ENCODE measurements around the gene MC5R. TPM values are rescaled to one million over a fixed set of nuclear protein-coding genes. Genes with fewer than 3 reads are reported as not detected.
A peak's percentile ranks its signal among the peaks of the same experiment; 100 is the strongest.

The MC5R gene
- not detected for total RNA-seq

DNA sequence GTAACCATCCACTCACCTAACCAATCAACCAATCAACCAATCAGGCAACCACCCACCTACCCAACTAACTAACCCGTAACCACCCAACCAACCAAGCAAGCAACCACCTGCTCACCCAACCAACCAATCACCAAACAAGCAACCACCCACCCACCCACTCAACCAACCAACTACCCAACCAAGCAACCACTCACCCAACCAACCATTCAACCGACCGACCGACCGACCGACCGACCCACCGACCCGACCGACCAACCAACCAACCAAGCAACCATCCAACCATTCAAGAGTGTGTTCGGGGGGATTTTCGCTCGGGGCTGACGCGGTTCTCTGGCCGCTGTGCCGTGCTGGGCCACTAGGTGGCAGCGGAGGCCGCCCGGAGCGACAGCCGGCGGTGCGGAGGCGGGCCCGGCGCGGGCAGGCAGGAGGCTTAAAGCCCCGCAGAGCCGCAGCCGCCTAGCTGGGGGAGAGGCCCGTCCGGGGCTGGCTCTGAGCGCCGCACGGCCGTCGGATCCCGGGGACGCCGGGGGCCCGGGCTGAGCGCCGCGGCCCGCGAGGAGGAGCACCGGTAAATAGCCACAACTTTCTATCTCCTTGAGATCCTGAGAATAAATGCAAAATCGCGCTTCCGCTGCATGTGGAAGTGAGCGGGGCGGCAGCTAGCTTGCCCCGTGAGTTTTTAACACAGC, at the start of gene MC5R:
TSS of gene MC5R (plus strand) at position 443 of the 689 bp plus-strand sequence. CDS start 1,617 bp downstream, outside the sequence.
- DNase-seq (ENCODE audit: low spot score) = peak; percentile 37

DNA sequence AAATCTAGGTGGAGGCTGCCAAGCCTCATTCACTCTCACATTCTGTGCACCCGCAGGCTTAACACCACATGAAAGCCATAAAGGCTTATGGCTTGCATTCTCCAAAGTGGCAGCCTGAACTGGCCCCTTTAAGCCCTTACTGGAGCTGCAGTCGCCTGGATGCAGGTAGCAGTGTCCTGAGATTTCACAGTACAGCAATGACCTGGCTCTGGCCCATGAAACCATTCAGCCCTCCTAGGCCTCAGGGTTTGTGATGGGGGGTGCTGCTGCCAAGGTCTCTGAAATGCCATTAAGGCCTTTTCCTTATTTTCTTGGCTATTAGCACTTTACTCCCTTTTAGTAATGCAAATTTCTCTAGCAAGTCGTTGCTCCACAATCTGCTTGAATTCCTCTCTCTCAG, 48.9 kb upstream of the MC5R start:
- DNase-seq (ENCODE audit: low spot score) = no peak

DNA sequence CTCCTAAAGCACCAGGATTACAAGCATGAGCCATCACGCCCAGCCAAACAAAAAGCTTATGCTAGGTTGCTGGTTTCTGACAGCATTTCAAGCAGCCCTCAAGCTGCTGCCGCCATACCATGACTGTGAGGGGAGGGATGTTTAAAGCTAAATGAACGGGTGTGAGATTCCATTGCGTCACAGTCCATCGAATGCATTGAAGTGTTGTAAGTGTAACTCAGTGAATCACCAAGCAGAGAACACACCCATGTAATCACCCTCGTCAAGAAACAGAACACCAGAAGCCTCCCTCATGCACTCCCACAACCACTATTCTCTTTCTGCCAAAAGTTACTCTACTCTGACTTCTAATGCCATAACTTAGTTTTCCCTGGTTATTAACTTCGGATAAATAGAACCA, 32.8 kb upstream of the MC5R start:
- no peak for DNase-seq (ENCODE audit: low spot score)

DNA sequence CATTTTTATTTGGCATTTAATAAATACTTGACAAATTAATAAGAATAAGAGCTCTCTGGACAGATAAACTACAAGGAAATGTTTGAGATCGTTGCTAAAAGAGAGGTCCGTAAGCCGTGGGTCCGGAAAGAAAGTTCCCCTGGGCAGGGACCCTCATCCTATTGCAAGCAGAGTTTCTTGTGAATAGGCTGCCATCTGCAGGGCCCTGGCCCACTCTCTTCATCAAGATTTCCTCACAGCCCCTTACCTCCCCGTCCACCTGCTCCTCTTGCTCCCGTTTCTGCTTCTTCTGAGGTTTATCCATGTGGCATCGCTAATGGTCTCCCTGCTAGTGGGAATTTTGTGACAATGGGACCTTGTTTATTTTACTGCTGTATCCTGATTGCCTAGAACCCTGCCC, 30.1 kb upstream of the MC5R start:
- no peak for DNase-seq (ENCODE audit: low spot score)

DNA sequence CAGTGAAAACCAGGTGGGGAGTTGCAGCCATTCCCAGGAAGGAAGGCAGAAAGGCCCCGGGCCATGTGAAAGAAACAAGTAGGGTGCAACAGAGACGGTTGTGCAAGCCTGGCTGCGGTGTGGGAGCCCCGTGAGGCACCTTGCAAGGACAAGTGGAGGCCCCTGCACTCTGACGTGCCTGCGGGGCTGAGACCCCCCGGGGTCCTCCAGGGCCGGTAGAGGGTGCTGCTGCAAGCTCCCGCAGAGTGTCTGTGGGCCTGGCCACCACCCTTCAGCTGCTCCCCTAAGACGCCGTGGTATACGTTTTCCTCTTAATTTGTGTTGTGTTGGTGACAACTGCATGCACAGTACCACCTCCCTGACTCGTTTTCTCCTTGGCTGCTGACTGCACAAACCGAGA, 27.4 kb upstream of the MC5R start:
- DNase-seq (ENCODE audit: low spot score) = no peak

DNA sequence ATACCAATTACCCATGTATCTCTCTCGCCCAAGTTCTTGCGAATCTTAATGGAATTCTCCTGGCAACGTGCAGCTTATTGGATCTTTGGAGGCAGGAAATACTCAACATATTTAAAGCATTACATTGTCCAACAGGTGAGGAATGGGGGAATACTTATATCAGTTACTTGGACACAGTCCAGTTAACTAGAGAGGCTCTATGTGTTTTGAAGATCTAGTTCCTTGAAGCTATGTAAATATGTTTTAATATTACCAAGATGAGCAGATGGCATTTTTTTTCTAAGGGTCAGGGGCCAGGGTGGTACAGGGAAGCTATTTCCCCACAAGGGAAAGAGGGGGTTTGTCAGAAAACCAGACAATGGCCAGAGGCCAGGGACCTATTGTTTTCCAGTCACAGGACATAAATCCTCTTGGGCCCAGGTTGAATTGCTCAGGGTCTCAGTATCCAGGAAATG, 26.8 kb upstream of the MC5R start:
- no peak for DNase-seq (ENCODE audit: low spot score)

DNA sequence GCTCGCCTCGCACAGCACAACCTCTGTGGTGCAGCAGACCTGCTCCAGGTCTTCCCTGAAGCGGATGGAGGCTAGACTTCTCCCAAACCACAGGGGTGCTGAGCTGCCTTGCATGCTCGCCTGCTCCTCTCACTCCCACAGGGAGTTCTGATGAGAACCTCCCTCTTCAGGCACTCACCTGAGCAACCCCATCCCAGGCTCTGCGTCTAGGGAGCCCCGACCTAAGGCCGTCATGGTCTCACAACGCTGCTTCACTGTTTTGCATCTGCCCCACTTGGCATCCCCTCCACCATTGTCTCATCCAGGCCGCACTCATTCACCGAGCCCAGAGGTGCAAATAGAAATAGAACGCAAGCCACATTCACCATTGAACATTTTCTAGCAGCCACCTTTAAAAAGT, 24.6 kb upstream of the MC5R start:
- no peak for DNase-seq (ENCODE audit: low spot score)

DNA sequence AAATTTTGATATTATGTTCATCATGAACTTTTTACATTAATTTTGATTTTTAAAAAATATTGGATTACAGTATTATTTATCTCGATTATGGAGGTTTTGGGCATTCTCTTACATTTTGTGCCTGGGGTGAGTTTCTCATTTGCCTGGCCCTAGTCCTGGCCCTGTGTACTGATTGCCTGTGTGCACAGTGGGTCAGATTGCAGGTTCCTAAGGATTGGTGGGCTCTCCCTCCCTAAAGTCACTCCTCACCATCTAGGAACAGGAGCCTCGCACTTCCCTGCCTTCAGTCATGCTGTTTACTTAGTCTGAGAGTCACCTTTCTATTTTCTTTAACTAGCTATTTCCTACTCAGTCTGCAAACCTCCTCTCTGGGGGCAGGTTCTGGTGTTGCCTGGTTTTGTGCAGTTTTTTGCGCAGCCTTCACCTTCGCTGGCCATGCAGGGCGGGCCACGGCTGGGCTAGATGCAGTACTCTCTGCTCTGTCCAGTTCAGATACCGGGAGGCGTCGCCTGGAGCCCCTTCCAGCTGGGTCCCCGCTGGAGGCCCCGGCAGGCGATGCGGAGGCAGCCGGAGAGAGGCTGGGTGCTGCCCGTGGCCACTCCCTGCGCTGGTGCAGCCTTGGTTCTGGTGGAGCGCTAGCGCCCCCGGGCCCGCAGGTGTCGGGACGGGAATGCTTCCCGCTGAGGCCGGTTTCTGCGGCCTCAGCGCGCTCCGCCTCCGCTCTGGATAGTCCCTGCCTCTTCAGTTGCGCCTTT, 23.3 kb upstream of the MC5R start:
- peak; percentile 78 for DNase-seq (ENCODE audit: low spot score)

DNA sequence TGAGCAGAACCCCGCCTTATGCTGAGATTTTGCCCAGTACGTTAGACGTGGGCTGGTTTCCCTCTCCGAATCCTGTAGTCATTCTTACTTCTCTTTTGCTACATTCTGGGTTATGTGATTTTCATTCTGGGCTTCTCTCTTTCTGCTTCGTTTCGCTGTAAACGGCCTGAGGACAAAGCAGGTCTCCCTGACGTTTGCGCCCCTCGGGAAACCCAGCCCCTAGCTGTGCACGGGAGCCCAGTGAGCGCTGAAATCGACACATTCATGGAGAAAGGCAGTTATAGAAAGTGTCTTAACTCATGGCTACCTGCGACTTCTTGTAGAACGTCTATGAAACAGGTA, 22.7 kb upstream of the MC5R start:
- DNase-seq (ENCODE audit: low spot score) = no peak

DNA sequence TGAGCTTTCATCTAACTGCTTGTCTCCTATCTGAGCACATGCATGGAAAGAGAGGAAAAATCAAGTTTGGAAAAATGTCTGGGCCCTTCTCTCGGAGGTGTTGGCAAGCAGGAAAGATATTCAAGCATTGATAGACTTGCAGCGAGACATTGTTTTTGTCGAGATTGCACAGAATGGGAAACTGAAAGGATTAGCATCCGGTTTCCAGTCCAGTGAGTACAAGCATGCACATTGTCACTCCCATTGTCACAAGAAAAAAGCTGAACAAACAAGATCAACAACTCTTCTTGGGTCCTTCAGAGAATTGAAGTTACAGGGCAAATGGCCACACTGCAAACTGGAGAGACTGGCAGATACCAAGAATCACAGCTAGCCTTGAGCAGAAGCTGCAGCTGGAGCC, 19.6 kb upstream of the MC5R start:
- no peak for DNase-seq (ENCODE audit: low spot score)

DNA sequence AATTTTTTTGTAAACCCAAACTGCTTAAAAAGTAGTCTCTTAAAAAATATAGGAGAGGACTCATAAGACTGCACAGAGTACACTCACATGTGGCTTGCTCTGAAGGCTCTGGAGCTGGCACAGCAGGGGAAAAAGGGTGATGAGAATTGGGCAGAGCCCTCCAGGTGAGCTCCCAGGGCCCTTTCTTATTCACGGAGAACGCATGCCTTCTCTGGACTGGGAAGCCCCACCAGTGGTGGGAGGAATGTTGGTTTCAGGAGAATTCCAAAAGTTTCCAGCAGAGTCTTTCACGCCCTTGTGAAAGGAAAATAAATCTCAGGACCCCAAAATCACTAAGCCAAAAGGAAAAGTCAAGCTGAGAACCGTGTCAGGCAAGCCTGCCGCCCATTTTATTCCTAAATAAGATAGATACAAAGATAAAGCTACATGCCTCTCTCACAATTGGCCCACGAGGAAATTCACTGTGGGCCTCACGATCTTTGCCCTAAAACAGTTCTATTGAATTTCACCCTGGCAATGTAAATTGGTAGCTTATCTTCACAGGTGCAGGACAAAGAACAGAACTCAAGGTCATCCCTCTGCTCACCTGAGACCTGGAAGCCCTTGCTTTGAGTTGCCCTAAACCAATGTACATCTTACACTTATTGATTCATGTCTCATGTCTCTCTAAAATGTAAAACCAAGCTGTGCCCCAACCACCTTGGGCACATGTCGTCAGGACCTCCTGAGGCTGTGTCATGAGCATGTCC, 15.5 kb upstream of the MC5R start:
- DNase-seq (ENCODE audit: low spot score) = no peak

DNA sequence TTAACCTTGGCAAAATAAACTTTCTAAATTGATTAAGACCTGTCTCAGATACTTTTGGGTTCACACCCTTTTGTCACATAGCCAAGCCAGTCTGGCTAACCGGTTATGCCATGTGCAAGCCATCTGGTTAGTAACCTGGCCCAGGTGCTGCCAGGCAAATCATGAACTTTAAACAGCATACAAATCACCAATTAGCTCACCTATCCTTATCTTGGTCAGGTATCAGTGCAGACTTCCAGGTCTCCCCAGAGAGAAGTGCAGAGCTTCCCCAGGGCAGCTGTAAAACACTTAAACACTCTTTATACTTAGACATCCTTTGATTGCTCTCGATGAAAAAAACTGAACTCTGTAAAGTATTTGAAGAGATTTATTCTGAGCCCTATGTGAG, 14.9 kb upstream of the MC5R start:
- DNase-seq (ENCODE audit: low spot score) = peak; percentile 90

DNA sequence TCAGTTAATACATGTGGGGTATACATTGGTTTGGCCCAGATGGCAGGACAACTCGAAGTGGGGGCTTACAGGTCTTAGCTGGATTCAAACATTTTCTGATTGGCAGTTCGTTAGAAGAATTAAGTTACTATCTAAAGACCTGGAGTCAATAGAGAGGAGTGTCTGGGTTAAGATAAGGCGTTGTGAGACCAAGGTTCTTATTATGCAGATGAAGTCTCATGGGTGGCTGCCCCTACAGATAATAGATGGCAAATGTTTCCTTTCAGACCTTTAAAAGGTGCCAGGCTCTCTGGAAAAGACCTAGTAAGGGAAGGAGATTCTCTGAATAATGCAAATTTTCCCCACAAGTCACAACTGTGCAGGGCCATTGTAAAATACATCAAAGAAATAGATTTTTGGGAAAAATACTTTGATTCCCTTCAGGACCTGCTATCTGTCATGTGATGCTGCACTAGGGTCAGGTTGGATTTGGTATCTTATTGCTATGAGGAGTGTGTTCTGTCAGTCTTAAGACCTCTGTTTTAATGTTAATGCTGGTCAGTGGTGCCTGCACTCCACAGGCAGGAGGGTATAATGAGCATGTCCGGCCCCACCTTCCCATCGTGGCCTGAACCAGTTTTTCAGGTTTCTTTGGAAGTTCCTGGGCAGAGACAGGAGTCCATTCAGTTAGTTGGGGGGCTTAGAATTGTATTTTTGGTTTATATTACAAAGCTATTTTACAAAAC, 14.3 kb upstream of the MC5R start:
- peak; percentile 58 for DNase-seq (ENCODE audit: low spot score)

DNA sequence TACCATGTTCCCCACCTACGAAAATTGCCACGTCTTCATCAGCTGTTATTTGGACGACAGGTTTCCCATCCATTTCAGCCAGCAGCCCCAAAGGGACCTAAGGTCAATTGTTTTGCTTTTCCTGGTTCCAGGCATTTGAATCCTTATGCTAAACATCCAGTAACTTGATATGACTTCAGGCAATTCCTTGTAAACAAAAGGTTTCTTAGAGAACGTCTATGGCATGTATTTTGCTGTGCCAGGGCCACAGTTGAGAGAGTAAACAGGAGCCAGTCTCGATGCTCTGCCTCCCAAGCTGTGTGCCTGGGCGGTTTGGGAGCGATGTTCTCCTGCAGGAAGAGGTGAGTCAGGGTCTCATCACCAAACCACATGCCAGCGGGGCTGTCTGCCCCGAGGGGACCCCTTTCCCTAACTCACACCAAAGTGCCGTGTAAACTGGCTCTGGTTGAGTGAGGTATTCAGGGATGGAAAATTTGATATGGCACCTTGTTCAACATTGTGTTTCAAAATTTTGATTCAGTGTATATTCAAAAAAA, 12.9 kb upstream of the MC5R start:
- no peak for DNase-seq (ENCODE audit: low spot score)

DNA sequence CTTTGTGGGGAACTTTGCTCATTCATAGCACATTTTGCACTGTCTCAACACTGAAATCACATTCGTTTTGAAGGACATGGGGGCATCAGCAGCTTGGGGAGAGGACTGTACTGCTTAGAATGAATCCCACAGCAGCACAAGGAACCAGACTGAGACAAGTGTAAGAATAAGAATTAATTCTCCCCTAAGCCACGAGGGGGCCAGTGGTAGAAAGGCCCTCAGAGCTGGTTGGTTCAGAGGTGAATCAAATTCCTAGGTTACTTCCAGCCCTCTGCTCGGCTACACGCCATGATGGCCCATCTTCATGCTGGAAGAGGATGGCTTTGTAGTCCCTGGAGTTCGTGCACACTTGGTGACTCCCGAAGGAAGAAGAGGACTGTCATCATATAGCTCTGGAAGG, 12.0 kb upstream of the MC5R start:
- DNase-seq (ENCODE audit: low spot score) = no peak

DNA sequence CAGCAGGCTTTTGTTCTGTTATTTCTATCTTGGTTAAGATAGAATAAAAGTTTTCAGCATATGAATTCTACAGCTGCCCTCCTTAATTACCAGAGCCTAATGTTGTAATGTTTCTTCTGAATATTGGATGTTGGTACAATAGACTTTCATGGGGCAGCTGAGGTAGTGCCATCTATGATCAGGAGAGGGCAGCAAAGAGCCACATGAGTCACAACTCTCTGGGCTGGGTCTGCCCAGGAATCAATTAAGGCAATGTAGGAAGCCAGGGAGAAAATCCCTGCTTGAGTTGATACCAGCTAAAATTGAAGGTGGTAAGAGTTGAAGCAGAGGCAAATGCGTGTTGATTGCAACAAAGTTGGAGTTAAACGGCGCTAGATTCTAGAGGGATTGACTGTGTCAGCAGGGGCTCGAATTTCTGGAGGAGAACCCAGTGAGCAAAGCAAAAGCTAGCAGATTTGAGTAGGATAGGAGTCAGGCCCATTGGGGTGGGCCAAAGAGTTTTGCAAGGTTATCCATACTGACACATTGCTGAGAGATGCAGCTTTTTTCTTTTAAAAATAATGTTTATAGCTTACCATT, 10.6 kb upstream of the MC5R start:
- peak; percentile 77 for DNase-seq (ENCODE audit: low spot score)

DNA sequence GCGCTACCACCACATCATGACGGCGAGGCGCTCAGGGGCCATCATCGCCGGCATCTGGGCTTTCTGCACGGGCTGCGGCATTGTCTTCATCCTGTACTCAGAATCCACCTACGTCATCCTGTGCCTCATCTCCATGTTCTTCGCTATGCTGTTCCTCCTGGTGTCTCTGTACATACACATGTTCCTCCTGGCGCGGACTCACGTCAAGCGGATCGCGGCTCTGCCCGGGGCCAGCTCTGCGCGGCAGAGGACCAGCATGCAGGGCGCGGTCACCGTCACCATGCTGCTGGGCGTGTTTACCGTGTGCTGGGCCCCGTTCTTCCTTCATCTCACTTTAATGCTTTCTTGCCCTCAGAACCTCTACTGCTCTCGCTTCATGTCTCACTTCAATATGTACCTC, 2.3 kb downstream of the MC5R start:
- DNase-seq (ENCODE audit: low spot score) = no peak

DNA sequence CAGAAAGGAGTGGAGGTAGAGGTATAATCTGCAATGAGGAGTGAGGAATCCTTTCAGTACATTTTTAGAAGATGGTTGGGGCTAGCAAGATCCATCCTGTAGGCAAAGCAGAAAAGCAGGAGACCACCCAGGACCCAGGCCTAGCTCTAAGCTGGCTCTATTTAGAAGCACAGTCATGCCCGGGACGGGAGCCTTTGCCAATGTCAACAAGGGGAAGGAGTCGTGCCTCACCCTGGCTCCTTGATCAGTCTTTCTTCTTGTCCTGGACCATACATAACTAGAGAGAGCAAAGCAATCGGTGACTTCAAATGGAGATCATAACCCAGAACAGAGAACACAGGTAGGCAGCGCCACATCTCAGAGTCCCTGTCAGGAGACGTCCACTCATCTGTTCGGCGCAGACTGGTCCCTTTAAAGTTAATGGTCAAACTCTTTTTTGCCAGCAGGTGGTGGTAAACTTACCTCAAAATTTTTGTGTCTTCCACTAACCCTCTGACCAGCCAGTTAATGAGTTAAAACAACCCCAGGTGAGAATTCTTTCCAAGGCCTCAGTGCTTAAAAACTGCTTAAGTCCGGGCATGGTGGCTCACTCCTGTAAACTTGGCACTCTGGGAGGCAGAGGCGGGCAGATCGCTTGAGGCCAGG, 8.0 kb downstream of the MC5R start:
- DNase-seq (ENCODE audit: low spot score) = no peak

DNA sequence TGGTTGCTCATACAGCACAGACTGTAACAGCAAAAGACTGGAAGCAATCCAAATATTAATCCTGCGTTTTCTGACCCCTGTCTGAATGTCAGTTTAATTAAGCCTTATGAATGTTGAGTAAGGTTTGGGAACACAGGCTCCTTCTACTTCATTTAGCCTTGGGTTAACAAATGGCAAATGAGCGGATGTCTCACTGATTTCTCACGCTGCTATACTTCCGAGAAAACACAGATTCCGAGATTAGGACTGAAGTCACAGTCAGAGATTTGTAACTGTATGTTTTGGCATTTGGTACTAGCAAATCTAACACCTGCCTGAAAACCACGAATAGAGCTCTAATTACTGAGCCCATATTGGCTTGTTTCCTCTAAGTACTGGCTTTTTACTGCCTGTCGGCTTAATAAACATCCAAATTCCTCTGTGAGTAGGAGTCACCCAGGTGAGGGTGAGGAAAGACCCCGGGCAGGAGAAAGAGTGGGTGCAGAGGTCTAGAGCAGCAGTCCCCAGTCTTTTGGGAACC, 10.6 kb downstream of the MC5R start:
- no peak for DNase-seq (ENCODE audit: low spot score)

DNA sequence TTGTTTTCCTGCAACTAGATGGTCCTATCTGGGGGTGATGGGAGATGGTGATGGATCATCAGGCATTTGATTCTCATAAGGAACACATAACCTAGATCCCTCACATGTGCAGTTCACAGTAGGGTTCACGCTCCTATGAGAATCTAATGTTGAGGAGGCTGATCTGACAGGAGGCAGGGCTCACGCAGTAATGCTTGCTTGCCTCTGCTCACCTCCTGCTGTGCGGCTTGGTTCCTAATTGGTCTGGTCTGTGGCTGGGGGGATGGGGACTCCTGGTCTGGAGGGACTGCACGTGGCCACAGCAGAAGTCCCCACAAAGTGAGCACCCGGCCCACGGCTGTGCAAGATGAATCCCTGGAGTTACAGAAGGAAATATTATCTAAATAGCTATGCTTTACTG, 11.3 kb downstream of the MC5R start:
- no peak for DNase-seq (ENCODE audit: low spot score)

DNA sequence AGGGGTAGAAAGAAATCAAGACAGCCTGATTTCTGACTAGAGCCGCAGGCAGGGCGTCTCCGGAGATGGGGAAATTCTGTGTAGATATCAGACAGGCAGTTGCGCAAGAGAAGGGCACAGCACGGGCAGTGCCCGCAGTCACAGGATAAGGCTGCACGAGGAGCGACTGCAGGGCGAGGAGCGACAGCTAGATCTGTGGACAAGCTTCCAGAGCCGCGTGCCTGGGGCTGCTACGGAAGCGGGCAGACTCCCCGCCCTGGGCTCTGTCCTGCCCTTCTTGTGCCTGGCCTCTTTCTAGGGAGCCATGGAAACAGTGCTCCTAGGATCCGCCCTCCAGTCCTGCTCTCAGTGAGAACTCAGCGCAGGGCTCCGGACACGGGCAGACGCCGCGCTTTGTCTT, 12.6 kb downstream of the MC5R start:
- DNase-seq (ENCODE audit: low spot score) = no peak

All from mucosa of gallbladder (tissue), 1 donor.